Lower lobe of right lung (tissue), 1 donor: ENCODE results near the gene BCAN. TPM values are rescaled to one million over a fixed set of nuclear protein-coding genes. Genes with fewer than 3 reads are reported as not detected.

Experiments
- total RNA-seq: library from RNA; stranded (reverse); fragmentation: NEBNext Ultra II Directional; extraction: Animal tissue kit (Norgen Biotek cat#: 25700); gene quantifications from one replicate; pipeline ENCODE4 v1.2.1, GENCODE V29; 2021
- donor health status: DM: no; HTN: yes; CAD: no; lungs with severe emphysema.

Gene BCAN
- total RNA-seq, 1 donor from 2014 or later = not detected

Other genes starting within 250 kb of the BCAN start
- 51.0 TPM for gene MEF2D, start 141.3 kb upstream of the BCAN start, total RNA-seq
- 1.7 TPM for gene IQGAP3, start 69.6 kb upstream of the BCAN start, total RNA-seq
- not detected for gene TTC24, start 62.4 kb upstream of the BCAN start, total RNA-seq
- gene NAXE, start 50.3 kb upstream of the BCAN start, total RNA-seq = 62.2 TPM
- 17.9 TPM for gene GPATCH4, start 40.6 kb upstream of the BCAN start, total RNA-seq
- 0.21 TPM for gene HAPLN2, start 22.7 kb upstream of the BCAN start, total RNA-seq
- gene NES, start 35.3 kb downstream of the BCAN start, total RNA-seq = 39.8 TPM
- 2.1 TPM for gene CRABP2, start 63.5 kb downstream of the BCAN start, total RNA-seq
- 41.0 TPM for gene METTL25B, start 86.4 kb downstream of the BCAN start, total RNA-seq
- gene ISG20L2, start 86.6 kb downstream of the BCAN start, total RNA-seq = 22.6 TPM
- gene MRPL24, start 99.0 kb downstream of the BCAN start, total RNA-seq = 43.7 TPM
- gene HDGF, start 109.6 kb downstream of the BCAN start, total RNA-seq = 146 TPM
- 51.9 TPM for gene PRCC, start 125.4 kb downstream of the BCAN start, total RNA-seq
- 3.5 TPM for gene SH2D2A, start 174.7 kb downstream of the BCAN start, total RNA-seq
- gene INSRR, start 217.0 kb downstream of the BCAN start, total RNA-seq = not detected
- gene NTRK1, start 218.7 kb downstream of the BCAN start, total RNA-seq = 1.9 TPM